Osteoblast (primary cell): ENCODE measurements around the gene RAB30. TPM values are rescaled to one million over a fixed set of nuclear protein-coding genes. Genes with fewer than 3 reads are reported as not detected.
A peak's percentile ranks its signal among the peaks of the same experiment; 100 is the strongest.
"Not testable (repeated sequence)": the region's sequence is repeated elsewhere in the genome, so short reads cannot be mapped to it uniquely, and the experiment has no call there.

ENCODE experiments used
- DNase-seq: peaks from one replicate; pipeline ENCODE4 v3.0.0; 2011; ENCODE audit warnings: low spot score, mixed read lengths; ENCODE audit not compliant: insufficient read length; ENCODE audit errors: missing footprints
- H2AFZ ChIP-seq: 2 replicates; pipeline ENCODE4 v1.6.0; 2011; ENCODE audit warnings: mild to moderate bottlenecking, low read length
- H3K27ac ChIP-seq: 2 replicates; pipeline ENCODE4 v1.5.1; 2011; ENCODE audit warnings: mild to moderate bottlenecking, low read depth, low read length, moderate library complexity
- H3K27me3 ChIP-seq: 2 replicates; pipeline ENCODE4 v1.6.0; 2012; ENCODE audit warnings: mild to moderate bottlenecking, control low read depth, inconsistent platforms, low read length, moderate library complexity; ENCODE audit not compliant: insufficient read depth
- H3K36me3 ChIP-seq: 2 replicates; pipeline ENCODE4 v1.5.1; 2011; ENCODE audit warnings: mild to moderate bottlenecking, low read length, control low read depth, moderate library complexity; ENCODE audit not compliant: insufficient read depth
- H3K4me1 ChIP-seq: 2 replicates; pipeline ENCODE4 v1.5.1; 2011; ENCODE audit warnings: mild to moderate bottlenecking, low read length, control low read depth, moderate library complexity; ENCODE audit not compliant: insufficient read depth
- H3K4me2 ChIP-seq: 2 replicates; pipeline ENCODE4 v1.6.0; 2011; ENCODE audit warnings: mild to moderate bottlenecking, low read length; ENCODE audit not compliant: insufficient read depth
- H3K4me3 ChIP-seq: fragments of 200-600 bp; sonication (generic); 3 replicates; pipeline ENCODE4 v1.5.1; 2012; ENCODE audit warnings: mild to moderate bottlenecking, low read length, inconsistent platforms; ENCODE audit not compliant: insufficient read depth
- H3K79me2 ChIP-seq: 2 replicates; pipeline ENCODE4 v1.6.0; 2012; ENCODE audit warnings: mild to moderate bottlenecking, low read length, control low read depth, inconsistent platforms; ENCODE audit not compliant: insufficient read depth
- H3K9me3 ChIP-seq: 2 replicates; pipeline ENCODE4 v1.5.1; 2011; ENCODE audit warnings: low read depth, low read length, control low read depth
- H4K20me1 ChIP-seq: 2 replicates; pipeline ENCODE4 v1.6.0; 2012; ENCODE audit warnings: mild to moderate bottlenecking, low read length, control low read depth; ENCODE audit not compliant: insufficient read depth
- total RNA-seq: library from RNA; depleted of rRNA; stranded (reverse); fragments of >200 nt; gene quantifications from 2 replicates; pipeline ENCODE4 v1.2.3, GENCODE V29; 2012
- TF ChIP-seq, protein P1 (sequence below): IDR thresholded peaks from 2 replicates; pipeline ENCODE4 v1.5.1; 2011; ENCODE audit warnings: mild to moderate bottlenecking, low read depth, low read length, moderate library complexity; ENCODE audit errors: extremely low read depth

The RAB30 gene
- total RNA-seq, 1 donor: 21.0 TPM

DNA sequence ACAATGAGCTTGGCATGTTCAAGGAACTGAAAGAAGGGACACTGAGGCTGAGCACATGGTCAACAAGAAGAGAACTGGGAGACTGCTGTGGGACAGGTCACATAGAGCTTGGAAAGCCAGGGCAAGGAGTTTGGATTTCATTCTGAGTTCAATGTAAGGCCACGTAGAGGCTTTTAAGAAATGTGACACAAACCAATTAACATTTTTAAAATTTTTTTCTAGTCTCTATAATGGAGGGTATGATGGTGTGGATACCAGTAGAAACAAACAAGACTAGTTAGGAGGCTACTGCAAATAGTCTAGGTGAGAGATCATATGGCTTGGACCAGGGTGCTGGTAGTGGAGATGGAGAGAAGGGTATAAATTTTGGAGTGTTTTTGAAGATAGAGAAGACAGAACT lies 56.7 kb downstream of the RAB30 start:
- Histone ChIP-seq H3K9me3 (no peaks in the 10 kb centered on the region), H3K4me3 (no peak overlapping the region)

DNA sequence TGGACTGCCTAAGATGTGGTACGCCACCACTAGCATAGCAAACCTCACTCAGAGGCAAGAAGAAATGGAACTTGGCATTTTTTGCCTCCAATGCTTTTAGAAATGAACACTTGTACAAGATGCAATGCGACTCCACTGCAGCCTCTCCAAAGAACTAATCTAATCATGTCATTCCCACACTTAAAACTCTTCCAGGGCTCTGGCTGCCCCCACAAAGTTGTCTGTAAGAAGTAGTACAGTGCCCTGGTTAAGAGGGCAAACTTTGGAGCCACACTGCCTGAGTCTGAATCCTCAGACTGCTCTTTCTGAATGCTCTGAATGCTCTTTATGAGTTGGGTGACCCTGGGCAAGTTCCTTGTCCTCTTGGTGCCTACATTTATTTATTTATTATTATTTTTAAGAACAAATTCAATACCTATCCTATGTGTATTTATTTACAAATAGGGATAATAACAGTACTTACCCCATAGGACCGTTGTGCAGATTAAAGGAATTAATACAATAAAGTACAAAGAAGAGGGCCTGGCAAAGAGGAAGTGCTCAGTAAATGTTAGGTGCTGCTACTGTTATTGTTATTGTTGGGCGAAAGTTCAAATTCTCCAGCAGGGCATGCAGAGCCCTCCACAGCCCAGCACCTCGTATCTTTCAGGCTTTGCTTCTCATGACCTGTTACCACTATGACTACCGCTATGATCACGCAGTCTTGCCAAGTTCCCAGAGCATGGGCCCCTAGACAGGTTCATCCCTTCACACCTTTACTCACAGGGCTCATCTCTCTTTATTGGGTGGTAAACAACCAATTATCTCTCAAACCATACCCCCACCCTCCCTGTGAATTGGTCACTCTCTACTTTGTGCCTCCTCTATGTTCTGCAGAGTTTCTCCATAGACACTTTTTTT lies 59.3 kb downstream of the RAB30 start:
- H3K36me3 ChIP-seq: no peaks in the 10 kb centered on the region
- no peaks in the 10 kb centered on the region for H3K9me3 ChIP-seq
- DNase-seq: no peak
- no peak overlapping the region for H3K4me3 ChIP-seq
- no peak overlapping the region for H3K4me2 ChIP-seq
- H3K27me3 ChIP-seq: no peaks in the 10 kb centered on the region
- TF ChIP-seq, protein P1, sequence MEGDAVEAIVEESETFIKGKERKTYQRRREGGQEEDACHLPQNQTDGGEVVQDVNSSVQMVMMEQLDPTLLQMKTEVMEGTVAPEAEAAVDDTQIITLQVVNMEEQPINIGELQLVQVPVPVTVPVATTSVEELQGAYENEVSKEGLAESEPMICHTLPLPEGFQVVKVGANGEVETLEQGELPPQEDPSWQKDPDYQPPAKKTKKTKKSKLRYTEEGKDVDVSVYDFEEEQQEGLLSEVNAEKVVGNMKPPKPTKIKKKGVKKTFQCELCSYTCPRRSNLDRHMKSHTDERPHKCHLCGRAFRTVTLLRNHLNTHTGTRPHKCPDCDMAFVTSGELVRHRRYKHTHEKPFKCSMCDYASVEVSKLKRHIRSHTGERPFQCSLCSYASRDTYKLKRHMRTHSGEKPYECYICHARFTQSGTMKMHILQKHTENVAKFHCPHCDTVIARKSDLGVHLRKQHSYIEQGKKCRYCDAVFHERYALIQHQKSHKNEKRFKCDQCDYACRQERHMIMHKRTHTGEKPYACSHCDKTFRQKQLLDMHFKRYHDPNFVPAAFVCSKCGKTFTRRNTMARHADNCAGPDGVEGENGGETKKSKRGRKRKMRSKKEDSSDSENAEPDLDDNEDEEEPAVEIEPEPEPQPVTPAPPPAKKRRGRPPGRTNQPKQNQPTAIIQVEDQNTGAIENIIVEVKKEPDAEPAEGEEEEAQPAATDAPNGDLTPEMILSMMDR: no peak
- H3K4me1 ChIP-seq: peaks cover 42% of the 10 kb centered on the region
- peaks cover 13% of the 10 kb centered on the region for H4K20me1 ChIP-seq
- no peak overlapping the region for H2AFZ ChIP-seq
- H3K79me2 ChIP-seq: peaks cover 54% of the 10 kb centered on the region
- peak overlapping the region; percentile 37 for H3K27ac ChIP-seq

More for the DNA sequence above, 56.7 kb downstream of the RAB30 start:
- no peaks in the 10 kb centered on the region for H3K36me3 ChIP-seq
- peaks cover 29% of the 10 kb centered on the region for H3K4me1 ChIP-seq
- peaks cover 9% of the 10 kb centered on the region for H4K20me1 ChIP-seq
- H2AFZ ChIP-seq: no peak overlapping the region
- TF ChIP-seq, protein P1: no peak
- no peak for DNase-seq
- no peak overlapping the region for H3K4me2 ChIP-seq
- no peaks in the 10 kb centered on the region for H3K27me3 ChIP-seq
- H3K27ac ChIP-seq: no peak overlapping the region
- peaks cover 44% of the 10 kb centered on the region for H3K79me2 ChIP-seq

DNA sequence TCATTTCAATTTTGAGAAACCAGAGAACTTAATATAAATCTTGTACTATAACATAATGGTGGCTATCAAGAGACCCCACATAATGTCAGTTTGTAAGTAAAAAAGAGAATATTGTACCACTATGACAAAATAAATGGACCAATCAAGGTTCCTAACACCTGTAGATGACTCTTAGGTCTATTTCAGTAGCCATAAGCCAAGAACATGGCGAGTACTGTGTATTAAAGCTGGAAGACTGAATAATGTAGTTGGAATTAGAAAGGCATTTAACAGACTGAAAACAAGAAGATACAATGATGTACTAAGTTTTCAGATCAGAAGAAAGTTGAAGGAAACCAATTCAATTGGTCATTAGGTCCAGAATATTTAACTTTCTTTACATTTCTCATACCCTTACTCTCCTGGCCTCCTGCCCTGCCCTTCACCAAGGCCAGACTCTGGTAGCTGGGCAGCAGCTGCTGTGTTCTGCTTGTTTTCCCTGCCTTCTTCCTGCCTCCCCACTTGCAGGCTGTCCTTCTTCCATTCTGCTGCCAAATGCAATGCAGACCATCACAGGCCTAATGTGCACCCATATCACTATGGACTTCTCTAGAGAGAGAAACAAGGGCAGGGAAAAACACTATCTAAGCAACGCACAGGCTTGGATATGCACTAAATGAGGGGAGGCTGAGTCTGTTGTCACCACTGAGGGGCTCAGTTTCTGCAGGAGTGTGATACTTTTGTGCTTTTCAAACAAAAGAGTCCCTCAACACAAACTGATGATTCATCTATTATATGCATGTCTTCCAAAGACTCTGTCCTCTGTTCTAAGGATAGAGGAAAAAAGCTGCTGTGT lies 60.1 kb downstream of the RAB30 start:
- H3K79me2 ChIP-seq: peaks cover 54% of the 10 kb centered on the region
- no peak overlapping the region for H2AFZ ChIP-seq
- peaks cover 42% of the 10 kb centered on the region for H3K4me1 ChIP-seq
- H3K9me3 ChIP-seq: no peaks in the 10 kb centered on the region
- no peaks in the 10 kb centered on the region for H3K36me3 ChIP-seq
- no peak overlapping the region for H3K27ac ChIP-seq
- no peak overlapping the region for H3K4me3 ChIP-seq
- no peak overlapping the region for H3K4me2 ChIP-seq
- H3K27me3 ChIP-seq: no peaks in the 10 kb centered on the region
- DNase-seq: no peak
- peaks cover 17% of the 10 kb centered on the region for H4K20me1 ChIP-seq
- TF ChIP-seq, protein P1: no peak

DNA sequence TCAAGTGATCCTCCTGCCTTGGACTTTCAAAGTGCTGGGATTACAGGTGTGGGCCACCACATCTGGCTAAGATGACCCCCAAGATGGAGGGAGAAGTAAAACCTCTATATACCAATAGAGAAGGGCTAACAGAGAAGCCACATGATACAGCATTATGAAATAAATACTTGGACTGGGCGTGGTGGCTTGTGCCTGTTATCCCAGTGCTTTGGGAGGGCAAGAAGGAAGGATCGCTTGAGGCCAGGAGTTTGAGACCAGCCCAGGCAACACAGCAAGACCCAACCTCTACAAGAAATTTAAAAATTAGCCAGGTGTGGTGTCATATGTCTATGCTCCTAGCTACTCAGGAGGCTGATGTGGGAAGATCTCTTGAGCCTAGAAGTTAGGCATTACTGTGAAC lies 61.7 kb downstream of the RAB30 start:
- Histone ChIP-seq H3K36me3 (no peaks in the 10 kb centered on the region), H3K4me1 (peaks cover 42% of the 10 kb centered on the region), H4K20me1 (peaks cover 25% of the 10 kb centered on the region), H3K27ac (no peak overlapping the region), H3K79me2 (peaks cover 50% of the 10 kb centered on the region), H3K27me3 (no peaks in the 10 kb centered on the region), H3K4me3 (no peak overlapping the region), H3K4me2 (no peak overlapping the region), H3K9me3 (no peaks in the 10 kb centered on the region), H2AFZ (no peak overlapping the region)
- TF ChIP-seq, protein P1: no peak
- DNase-seq: no peak

DNA sequence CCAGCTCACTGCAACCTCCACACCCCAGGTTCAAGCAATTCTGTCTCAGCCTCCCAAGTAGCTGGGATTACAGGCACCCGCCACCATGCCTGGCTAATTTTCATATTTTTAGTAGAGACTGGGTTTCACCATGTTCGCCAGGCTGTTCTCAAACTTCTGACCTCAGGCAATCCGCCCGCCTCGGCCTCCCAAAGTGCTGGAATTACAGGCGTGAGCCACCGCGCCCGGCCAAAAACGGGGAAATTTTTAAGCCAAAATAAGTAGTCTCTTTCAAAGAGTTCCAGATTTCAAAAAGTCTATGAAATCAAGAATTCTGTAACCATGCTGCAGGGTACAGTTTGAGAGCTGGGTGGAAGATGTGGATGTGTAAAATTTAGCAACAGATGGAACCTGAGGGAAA lies 62.6 kb downstream of the RAB30 start:
- H3K27me3 ChIP-seq, H3K4me3 ChIP-seq, DNase-seq, H3K27ac ChIP-seq, H3K9me3 ChIP-seq, H3K4me2 ChIP-seq, H2AFZ ChIP-seq, H3K36me3 ChIP-seq: not testable (repeated sequence)
- H3K79me2 ChIP-seq: peaks cover 54% of the 10 kb centered on the region
- peaks cover 33% of the 10 kb centered on the region for H4K20me1 ChIP-seq
- H3K4me1 ChIP-seq: peaks cover 41% of the 10 kb centered on the region
